HL-60 (cell line): Measurements from ENCODE around the gene WDR20.

ENCODE experiments used
- CTCF ChIP-seq: IDR thresholded peaks from one replicate; pipeline ENCODE4 v1.5.1; 2011; ENCODE audit warnings: low read length, control low read depth, inconsistent platforms; ENCODE audit not compliant: insufficient read depth
- POLR2AphosphoS5 ChIP-seq: IDR thresholded peaks from 2 replicates; pipeline ENCODE4 v1.6.1; 2012; ENCODE audit warnings: low read depth
- REST ChIP-seq: IDR thresholded peaks from 2 replicates; pipeline ENCODE4 v1.6.1; 2012; ENCODE audit warnings: low read depth; ENCODE audit not compliant: insufficient replicate concordance

DNA sequence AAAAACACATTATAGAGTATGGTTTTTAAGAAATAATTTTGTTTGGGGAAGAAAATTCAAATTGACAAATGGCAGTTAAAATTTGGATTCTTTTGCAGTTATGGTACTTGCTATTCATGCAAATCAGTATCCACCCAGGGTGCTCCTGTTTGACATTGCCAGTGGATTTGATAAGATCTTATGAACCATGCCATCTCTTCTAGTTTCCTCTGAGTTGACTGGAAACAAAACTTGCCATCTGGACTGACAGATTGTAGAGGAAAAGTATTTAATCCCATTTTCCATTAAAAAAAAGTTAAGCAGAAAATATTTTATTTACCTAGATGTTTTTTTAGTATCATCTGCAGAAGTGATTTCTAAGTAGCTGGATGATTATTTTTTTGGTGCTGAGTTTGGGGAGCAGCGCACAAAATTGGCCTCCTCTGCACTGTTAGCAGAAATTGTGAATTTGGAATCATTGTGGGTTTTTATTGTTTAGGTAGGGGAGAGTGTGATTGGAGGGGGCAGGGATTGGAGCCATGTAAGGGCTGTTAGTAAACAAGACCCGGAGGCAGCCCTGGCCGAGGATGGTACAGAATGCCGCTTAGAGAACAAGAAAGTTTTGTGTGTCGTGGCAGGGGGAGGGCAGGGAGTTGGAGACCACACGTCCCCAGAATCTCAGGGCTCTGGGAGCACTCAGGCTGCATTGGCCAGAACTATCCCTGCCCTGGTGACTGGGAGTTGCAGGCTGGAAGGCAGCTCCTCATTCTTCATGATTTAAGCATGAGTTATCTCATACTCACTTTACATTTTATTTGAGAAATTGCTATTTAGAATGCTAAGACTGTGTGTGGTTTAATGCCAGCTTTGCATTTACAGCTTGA, 56.6 kb downstream of the WDR20 start:
- TF ChIP-seq CTCF (no peak), REST (no peak), POLR2AphosphoS5 (no peak)
